MG63 (cell line): ENCODE measurements around the gene NTNG1. TPM values are rescaled to one million over a fixed set of nuclear protein-coding genes. Genes with fewer than 3 reads are reported as not detected.

Experiments used
- DNase-seq: peaks from one replicate; pipeline ENCODE4 v3.0.0-alpha.2; 2020
- H3K27me3 ChIP-seq: fragments of 250-450 bp; sonication (Bioruptor Pico); 2 replicates; pipeline ENCODE4 v1.5.1; 2020; ENCODE audit warnings: mild to moderate bottlenecking, moderate library complexity
- H3K36me3 ChIP-seq: fragments of 250-450 bp; sonication (Bioruptor Pico); 2 replicates; pipeline ENCODE4 v1.5.1; 2020; ENCODE audit warnings: mild to moderate bottlenecking, moderate library complexity
- H3K4me3 ChIP-seq: fragments of 250-450 bp; sonication (Bioruptor Pico); 2 replicates; pipeline ENCODE4 v1.5.1; 2020; ENCODE audit warnings: mild to moderate bottlenecking, moderate library complexity
- H3K9me3 ChIP-seq: fragments of 250-450 bp; sonication (Bioruptor Pico); 2 replicates; pipeline ENCODE4 v1.5.1; 2020; ENCODE audit warnings: mild to moderate bottlenecking, moderate library complexity
- total RNA-seq: library from RNA; depleted of rRNA; stranded (reverse); fragments of >200 nt; shearing (Covaris generic); gene quantifications from 2 replicates; pipeline ENCODE4 v1.2.3, GENCODE V29; 2014; ENCODE audit warnings: low replicate concordance

NTNG1 gene
- total RNA-seq, 1 experiment from 2014 or later: 0.13 TPM

- Histone ChIP-seq H3K36me3 (no peaks in the 10 kb centered on the region), H3K9me3 (no peaks in the 10 kb centered on the region)
- no peak for DNase-seq
These were observed 291.3 kb downstream of the NTNG1 start for GRCh38 chr1:107432108-107432507.

GRCh38 chr1:107433068-107433467 lies 292.2 kb downstream of the NTNG1 start:
- Histone ChIP-seq H3K27me3 (no peaks in the 10 kb centered on the region), H3K9me3 (no peaks in the 10 kb centered on the region), H3K36me3 (no peaks in the 10 kb centered on the region), H3K4me3 (no peak overlapping the region)
- DNase-seq: no peak

More at GRCh38 chr1:107432108-107432507, 291.3 kb downstream of the NTNG1 start:
- no peak overlapping the region for H3K4me3 ChIP-seq
- no peaks in the 10 kb centered on the region for H3K27me3 ChIP-seq

- DNase-seq: no peak
- Histone ChIP-seq H3K27me3 (no peaks in the 10 kb centered on the region), H3K4me3 (no peak overlapping the region), H3K9me3 (no peaks in the 10 kb centered on the region), H3K36me3 (no peaks in the 10 kb centered on the region)
These were observed 293.0 kb downstream of the NTNG1 start for GRCh38 chr1:107433635-107434360.

- Histone ChIP-seq H3K4me3 (no peak overlapping the region), H3K36me3 (no peaks in the 10 kb centered on the region), H3K27me3 (no peaks in the 10 kb centered on the region), H3K9me3 (no peaks in the 10 kb centered on the region)
- no peak for DNase-seq
These were observed 293.5 kb downstream of the NTNG1 start for GRCh38 chr1:107434361-107434693.

GRCh38 chr1:107436552-107437241 lies 295.9 kb downstream of the NTNG1 start:
- Histone ChIP-seq H3K9me3 (no peaks in the 10 kb centered on the region), H3K27me3 (no peaks in the 10 kb centered on the region), H3K36me3 (no peaks in the 10 kb centered on the region), H3K4me3 (no peak overlapping the region)
- DNase-seq: no peak

- no peaks in the 10 kb centered on the region for H3K36me3 ChIP-seq
- no peaks in the 10 kb centered on the region for H3K27me3 ChIP-seq
- H3K4me3 ChIP-seq: no peak overlapping the region
- no peaks in the 10 kb centered on the region for H3K9me3 ChIP-seq
- no peak for DNase-seq
These were observed 298.7 kb downstream of the NTNG1 start for GRCh38 chr1:107439567-107439966.

GRCh38 chr1:107442551-107442950 lies 301.7 kb downstream of the NTNG1 start:
- Histone ChIP-seq H3K36me3 (no peaks in the 10 kb centered on the region), H3K4me3 (no peak overlapping the region), H3K9me3 (no peaks in the 10 kb centered on the region), H3K27me3 (no peaks in the 10 kb centered on the region)
- DNase-seq: no peak

- H3K9me3 ChIP-seq: no peaks in the 10 kb centered on the region
- H3K4me3 ChIP-seq: no peak overlapping the region
- no peaks in the 10 kb centered on the region for H3K36me3 ChIP-seq
- DNase-seq: no peak
- no peaks in the 10 kb centered on the region for H3K27me3 ChIP-seq
These were observed 302.2 kb downstream of the NTNG1 start for GRCh38 chr1:107443027-107443426.

- Histone ChIP-seq H3K36me3 (no peaks in the 10 kb centered on the region), H3K27me3 (no peaks in the 10 kb centered on the region), H3K9me3 (no peaks in the 10 kb centered on the region), H3K4me3 (no peak overlapping the region)
- no peak for DNase-seq
These were observed 303.0 kb downstream of the NTNG1 start for GRCh38 chr1:107443860-107444259.

- no peaks in the 10 kb centered on the region for H3K36me3 ChIP-seq
- no peak for DNase-seq
- no peaks in the 10 kb centered on the region for H3K27me3 ChIP-seq
- H3K9me3 ChIP-seq: no peaks in the 10 kb centered on the region
- no peak overlapping the region for H3K4me3 ChIP-seq
These were observed 303.5 kb downstream of the NTNG1 start for GRCh38 chr1:107444302-107444701.

- no peak overlapping the region for H3K4me3 ChIP-seq
- H3K9me3 ChIP-seq: no peaks in the 10 kb centered on the region
- DNase-seq: no peak
These were observed 308.5 kb downstream of the NTNG1 start for GRCh38 chr1:107449326-107449725.

GRCh38 chr1:107450899-107451664 lies 310.2 kb downstream of the NTNG1 start:
- Histone ChIP-seq H3K9me3 (no peaks in the 10 kb centered on the region), H3K36me3 (no peaks in the 10 kb centered on the region)
- no peak for DNase-seq

More at GRCh38 chr1:107449326-107449725, 308.5 kb downstream of the NTNG1 start:
- Histone ChIP-seq H3K36me3 (no peaks in the 10 kb centered on the region), H3K27me3 (no peaks in the 10 kb centered on the region)

GRCh38 chr1:107451715-107452114 lies 310.9 kb downstream of the NTNG1 start:
- DNase-seq: no peak

More at GRCh38 chr1:107450899-107451664, 310.2 kb downstream of the NTNG1 start:
- Histone ChIP-seq H3K27me3 (no peaks in the 10 kb centered on the region), H3K4me3 (no peak overlapping the region)

GRCh38 chr1:107454791-107455190 lies 314.0 kb downstream of the NTNG1 start:
- no peaks in the 10 kb centered on the region for H3K36me3 ChIP-seq
- no peaks in the 10 kb centered on the region for H3K9me3 ChIP-seq
- H3K4me3 ChIP-seq: no peak overlapping the region
- no peak for DNase-seq
- H3K27me3 ChIP-seq: no peaks in the 10 kb centered on the region

More at GRCh38 chr1:107451715-107452114, 310.9 kb downstream of the NTNG1 start:
- no peaks in the 10 kb centered on the region for H3K9me3 ChIP-seq
- no peak overlapping the region for H3K4me3 ChIP-seq
- H3K36me3 ChIP-seq: no peaks in the 10 kb centered on the region
- H3K27me3 ChIP-seq: no peaks in the 10 kb centered on the region

GRCh38 chr1:107457989-107458388 lies 317.1 kb downstream of the NTNG1 start:
- no peaks in the 10 kb centered on the region for H3K27me3 ChIP-seq
- no peak for DNase-seq

GRCh38 chr1:107459204-107459904 lies 318.5 kb downstream of the NTNG1 start:
- no peak overlapping the region for H3K4me3 ChIP-seq
- DNase-seq: no peak
- H3K36me3 ChIP-seq: no peaks in the 10 kb centered on the region
- no peaks in the 10 kb centered on the region for H3K9me3 ChIP-seq
- no peaks in the 10 kb centered on the region for H3K27me3 ChIP-seq

More at GRCh38 chr1:107457989-107458388, 317.1 kb downstream of the NTNG1 start:
- Histone ChIP-seq H3K36me3 (no peaks in the 10 kb centered on the region), H3K9me3 (no peaks in the 10 kb centered on the region), H3K4me3 (no peak overlapping the region)

- Histone ChIP-seq H3K36me3 (no peaks in the 10 kb centered on the region), H3K4me3 (no peak overlapping the region), H3K27me3 (no peaks in the 10 kb centered on the region), H3K9me3 (no peaks in the 10 kb centered on the region)
- DNase-seq: no peak
These were observed 319.2 kb downstream of the NTNG1 start for GRCh38 chr1:107460035-107460434.
